HG03342 (cell line): ENCODE data around the gene CST7.
"Not testable (repeated sequence)": the region's sequence is repeated elsewhere in the genome, so short reads cannot be mapped to it uniquely, and the experiment has no call there.

ENCODE experiments used
- ATAC-seq: cut with Tn5 transposase; IDR thresholded peaks from one replicate; pipeline ENCODE4 v1.9.1; 2021; ENCODE audit warnings: mild to moderate bottlenecking, moderate library complexity; ENCODE audit not compliant: unreplicated experiment

Gene CST7

DNA sequence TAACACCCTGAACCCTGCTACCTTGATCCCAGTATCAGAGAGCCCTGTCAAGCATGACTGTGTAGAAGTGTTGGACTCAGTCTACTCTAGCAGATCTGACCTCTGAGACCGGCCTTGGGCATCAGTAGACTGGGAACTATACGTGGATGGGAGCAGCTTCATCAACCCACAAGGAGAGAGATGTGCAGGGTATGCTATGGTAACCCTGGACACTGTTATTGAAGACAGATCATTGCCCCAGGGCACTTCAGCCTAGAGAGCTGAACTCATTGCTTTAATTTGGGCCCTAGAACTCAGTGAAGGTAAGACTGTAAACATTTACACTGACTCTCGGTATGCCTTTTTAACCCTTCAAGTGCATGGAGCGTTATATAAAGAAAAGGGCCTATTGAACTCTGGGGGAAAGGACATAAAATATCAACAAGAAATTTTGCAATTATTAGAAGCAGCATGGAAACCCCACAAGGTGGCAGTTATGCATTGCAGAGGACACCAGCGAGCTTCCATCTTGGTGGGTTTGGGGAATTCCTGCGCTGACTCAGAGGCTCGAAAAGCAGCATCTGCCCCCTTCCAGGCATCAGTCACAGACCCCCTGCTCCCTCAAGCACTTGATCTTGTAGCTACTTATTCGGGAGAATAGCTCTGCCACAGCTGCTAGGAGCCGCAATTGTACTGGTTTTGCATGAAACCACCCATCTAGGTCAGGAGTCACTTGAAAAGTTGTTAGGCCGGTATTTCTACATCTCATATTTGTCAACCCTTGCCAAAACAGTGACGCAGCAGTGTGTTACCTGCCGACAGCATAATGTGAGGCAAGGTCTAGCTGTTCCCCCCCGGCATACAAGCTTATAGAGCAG lies 19.0 kb upstream of the CST7 start:
- ATAC-seq, result not testable (repeated sequence)

DNA sequence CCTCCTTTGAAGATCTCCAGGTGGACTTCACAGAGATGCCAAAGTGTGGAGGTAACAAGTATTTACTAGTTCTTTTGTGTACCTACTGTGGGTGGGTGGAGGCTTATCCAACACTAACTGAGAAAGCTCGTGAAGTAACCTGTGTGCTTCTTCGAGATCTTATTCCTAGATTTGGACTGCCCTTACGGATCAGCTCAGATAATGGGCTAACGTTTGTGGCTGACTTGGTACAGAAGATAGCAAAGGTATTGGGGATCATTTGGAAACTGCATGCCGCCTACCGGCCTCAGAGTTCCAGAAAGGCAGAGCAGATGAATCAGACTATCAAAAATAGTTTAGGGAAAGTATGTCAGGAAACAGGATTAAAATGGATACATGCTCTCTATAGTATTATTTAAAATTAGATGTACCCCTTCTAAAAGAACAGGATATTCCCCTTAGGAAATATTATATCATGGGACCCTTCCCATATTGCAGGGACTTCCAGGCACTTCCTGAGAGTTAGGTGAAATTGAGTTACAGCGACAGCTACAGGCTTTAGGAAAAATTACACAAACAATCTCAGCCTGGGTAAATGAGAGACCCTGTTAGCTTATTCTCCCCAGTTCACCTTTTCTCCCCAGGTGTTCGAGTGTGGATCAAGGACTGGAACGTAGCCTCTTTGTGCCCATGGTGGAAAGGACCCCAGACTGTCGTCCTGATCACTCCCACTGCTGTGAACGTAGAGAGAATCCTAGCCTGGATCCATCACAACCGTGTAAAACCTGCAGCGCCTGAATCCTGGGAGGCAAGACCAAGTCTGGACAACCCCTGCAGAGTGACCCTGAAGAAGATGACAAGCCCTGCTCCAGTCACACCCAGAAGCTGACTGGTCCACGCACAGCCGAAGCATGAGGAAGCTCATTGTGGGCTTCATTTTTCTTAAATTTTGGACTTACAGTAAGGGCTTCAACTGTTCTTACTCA lies 18.1 kb upstream of the CST7 start:
- ATAC-seq, result not testable (repeated sequence)

DNA sequence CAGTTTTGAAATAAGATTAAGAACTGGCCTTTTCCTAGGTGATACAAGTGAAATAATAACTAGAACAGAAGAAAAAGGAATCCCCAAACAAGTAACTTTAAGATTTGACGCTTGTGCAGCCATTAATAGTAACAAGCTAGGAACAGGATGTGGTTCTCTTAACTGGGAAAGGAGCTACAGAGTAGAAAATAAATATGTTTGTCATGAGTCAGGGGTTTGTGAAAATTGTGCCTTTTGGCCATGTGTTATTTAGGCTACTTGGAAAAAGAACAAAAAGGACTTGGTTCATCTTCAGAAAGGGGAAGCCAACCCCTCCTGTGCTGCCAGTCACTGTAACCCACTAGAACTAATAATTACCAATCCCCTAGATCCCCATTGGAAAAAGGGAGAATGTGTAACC lies 17.2 kb upstream of the CST7 start:
- ATAC-seq, result not testable (repeated sequence)

DNA sequence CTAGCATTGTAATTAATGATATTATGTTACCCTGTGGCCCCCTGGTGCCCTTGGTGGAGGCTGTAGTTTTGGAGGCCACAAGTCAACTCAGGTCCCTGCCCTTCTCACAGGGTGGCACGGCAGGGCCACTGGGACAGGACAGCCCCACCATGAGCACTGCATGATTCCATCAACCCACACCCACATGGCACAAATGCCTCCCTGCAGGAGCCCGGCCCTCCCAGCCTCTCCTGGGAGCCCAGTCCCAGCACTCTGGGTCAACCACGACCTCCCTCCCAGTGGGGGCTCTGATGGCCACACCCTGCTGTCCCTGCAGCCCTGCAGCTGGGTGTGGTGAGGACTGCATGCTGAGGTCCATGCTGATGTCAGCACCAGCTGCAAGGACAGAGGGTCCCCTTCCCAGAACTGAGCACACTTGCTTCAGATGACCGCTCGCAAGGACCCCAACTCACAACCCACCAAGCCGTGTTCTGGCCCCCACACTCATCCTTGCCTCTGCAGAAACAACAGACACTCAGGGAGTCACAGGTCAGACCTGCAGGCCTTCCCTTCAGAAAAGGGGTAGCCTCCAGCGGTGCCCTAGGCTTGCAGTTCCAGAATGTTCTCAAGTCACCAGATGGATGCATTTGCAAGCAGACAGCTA lies 15.7 kb upstream of the CST7 start:
- no peak for ATAC-seq

DNA sequence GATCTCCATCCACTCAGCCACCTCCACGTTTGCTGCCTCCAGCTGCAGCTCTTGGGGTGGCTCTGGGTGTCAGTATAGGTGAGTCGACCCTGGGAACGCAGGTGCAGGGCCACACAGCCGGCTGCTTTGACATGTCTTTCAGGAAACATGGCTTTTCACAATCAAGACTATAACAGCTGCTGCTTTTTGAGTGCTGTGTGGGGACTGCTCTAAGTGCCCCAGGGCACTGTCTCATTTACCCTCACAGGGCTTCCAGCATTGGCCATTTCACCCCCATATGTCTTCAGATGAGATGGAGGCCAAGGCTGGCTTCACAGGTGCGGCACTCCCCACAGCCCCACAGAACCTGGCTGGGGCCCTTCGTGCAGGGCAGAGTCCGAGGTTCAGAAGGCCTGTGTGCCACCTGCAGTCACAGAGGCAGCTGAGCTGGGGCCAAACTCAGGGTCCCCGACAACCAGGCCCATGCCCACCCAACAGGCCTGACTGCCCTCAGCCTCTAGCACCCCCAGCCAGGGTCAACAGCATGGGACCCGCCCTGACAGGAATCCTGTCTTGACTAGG lies 14.9 kb upstream of the CST7 start:
- no peak for ATAC-seq

DNA sequence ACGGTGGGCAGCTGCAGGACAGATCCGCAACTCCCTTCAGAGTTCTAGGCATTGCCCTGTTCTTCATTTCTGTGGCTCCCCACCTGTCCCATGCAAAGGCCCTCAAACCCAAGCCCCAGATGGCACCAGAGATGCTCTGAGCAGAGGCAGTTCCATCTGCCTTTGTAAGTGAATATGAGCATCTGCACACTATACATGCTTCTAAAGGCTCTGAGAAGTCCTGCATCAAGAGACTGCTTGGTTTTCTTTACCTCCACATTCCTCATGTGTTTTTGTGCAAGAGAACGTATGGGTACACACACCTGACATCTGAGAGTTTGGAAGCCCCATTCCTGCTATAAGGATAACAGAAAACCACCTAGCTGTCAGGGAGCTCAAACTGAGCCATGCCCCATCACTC lies 14.4 kb upstream of the CST7 start:
- ATAC-seq, result no peak

DNA sequence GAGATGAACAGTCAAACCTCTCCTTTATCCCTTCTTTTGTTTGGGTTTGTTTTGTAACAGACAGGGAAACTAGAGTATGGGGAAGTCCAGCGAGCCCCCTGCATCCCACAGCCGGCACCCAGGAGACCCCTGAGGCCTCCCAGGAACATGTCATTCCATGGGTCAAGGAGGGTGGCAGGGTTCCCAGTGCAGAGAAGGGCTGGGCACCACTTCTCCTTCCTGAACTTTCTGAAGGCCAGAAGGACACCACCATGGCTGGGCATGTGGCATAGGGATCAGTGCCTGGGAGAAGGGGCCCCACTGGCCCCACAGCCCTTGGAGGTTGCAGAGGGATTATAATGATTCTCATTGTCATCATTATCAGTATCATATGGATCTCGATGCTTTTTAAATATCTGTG lies 13.9 kb upstream of the CST7 start:
- no peak for ATAC-seq

DNA sequence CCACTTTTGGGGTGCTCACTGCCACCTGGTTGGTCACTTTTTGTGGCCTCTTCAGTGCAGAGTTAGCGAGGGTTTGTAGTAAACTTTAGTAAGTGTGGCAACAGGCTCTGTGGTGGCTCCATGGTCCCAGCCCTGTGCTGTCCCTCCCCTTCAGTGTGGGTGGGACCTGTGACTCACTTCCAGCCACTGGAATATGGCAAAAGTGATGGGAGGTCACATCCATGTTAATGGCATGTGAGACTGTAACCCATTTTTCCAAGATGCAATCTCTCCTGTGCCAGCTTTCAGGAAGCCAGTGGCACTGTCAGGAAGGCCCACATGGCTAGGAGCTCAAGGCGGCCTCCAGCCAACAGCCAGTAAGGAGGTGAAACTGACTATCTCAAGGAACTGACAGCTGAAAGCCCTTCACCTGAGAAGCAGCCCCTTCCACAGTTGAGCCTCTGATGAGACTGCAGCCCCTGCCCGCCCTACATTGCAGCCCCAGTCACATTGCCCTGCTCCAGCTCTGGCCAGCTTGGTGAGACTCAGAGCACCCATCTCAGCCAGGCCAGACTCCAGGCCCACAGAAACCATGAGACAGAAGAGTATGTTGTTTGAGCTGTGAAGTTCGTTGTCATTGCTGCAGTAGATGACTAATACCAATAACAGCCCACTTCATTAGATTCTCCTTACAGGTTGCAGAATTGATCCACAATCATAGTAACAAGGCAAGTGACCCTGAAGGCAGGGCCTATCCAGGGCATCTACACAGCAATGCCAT lies 13.1 kb upstream of the CST7 start:
- ATAC-seq, result no peak

DNA sequence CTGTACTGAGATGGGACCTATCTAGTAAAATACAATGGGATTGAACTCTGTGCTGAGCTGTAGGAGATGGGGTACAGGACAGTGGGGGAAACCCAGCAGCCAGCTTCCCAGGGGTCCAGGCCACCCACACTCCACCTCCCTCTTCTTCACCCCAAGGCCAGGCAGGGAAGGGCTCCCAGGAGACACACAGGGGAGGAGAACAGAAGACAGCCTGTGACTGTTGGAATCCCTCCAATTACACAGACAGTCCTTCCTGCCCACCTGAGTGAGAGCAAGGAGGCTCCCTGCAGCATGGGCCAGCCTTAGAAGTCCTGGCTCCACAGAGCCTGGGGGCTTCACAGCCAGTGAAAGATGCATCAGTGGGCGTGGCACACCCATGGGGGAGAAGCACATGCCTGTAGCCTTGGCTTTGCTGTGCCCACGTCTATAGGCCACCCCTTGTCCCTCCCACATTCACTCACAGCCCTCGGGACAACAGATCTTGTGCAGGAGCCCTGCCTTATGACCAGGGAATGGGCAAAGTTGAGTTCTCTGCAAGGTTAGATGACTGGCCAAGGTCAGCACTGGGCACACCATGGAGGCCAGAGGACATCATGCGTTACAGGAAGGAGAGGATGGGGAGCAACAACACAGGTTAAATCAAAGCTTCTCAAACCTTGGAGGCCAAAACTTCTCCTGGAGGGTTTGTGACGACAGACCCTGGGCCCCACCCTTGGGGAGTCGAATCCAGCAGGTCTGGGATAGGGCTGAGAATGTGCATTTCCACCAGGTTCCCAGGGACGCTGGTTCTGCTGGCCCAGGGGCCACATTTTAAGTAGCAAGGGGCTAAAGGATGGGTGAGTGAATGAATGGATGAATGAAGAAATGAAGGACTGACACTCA lies 12.3 kb upstream of the CST7 start:
- no peak for ATAC-seq

DNA sequence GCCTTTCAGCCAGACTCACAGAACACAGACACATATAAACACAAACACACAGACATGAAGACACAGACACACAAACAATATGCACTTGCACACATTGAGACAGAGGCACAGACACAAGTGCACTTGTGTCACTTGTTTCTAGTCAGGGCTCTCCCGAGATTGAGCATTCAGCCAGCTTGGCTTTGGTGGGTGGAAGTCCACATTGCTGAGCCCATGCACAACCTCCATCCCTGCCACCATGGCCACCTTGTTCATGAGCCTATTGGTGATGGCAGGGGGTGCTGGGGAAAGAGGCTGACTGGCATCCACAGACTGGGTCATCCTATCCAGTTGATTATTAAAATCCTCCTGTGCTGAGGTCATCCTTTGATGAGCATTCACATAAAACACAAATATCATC lies 11.5 kb upstream of the CST7 start:
- no peak for ATAC-seq

DNA sequence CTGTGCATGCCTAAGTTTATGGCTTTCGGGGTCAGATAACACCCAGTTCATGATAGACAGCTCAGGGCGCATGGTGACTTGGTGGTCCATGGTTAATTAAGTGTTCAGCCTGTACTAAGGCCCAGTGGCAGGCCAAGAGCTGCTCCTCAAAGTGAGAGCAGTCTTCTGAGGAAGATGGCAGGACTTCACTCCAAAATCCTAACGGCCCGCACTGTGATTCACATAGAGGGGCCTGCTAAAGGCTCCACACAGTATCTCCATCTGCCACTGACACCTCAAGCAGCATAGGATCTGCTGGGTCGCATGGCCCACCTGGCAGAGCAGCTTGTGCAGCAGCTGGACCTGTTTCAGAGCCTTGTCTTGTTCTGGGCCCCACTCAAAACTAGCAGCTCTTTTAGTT lies 10.6 kb upstream of the CST7 start:
- ATAC-seq, result no peak

DNA sequence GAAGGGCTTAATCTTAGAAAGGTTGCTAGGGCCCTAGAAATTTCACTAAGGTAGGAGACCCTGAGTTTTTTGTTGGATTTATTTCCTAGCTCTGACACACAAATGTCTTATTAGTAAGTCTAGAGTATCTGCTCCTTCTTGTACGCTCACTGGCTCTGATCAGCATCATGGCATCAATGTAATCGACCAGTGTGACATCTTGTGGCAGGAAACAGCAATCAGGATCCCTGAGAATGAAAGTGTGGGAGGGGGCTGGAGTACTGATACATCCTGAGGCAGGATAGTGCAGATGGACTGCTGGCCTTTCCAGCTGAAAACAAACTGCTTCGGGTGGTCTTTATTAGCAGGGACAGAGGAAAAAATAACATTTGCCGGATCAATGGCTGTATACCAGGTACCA lies 10.0 kb upstream of the CST7 start:
- ATAC-seq, result no peak

DNA sequence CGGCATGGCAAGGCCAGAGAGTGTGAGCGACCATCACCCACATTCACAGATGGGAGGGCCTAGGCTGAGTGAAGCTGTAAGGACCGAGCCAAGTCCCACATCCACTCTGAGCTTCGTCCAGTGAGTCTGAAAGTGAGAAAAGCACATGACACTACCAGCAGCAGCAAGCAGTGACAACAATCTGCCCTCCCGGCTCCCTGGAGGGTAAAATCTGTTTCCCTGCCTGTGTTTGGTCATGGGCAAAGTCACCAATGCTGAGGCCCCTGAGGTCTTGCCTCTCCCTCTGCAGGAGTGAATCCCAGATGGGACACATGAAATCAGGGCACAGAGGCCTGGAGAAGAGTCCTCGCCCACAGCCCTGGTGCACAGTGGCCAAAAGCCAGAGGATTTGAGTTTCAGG lies 6.4 kb upstream of the CST7 start:
- no peak for ATAC-seq

DNA sequence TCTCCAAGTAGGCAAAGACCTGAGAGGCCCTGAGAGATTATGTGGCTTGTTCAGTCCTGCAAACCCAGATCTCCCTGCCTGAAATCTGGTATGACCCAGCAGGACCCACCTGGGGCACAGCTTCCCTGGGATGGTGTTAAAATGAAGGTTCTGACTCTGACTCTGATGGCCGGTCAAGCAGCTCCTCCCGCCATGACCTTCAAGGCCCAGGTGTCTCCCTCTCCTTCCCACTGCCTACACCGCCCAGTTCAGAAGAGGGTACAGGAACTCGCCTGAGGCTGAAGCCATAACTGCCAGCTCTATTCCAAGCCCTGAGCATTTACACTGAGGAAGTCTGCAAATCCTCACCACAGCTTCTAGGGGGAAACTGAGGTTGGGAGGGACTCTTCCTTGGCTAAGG lies 5.9 kb upstream of the CST7 start:
- no peak for ATAC-seq

DNA sequence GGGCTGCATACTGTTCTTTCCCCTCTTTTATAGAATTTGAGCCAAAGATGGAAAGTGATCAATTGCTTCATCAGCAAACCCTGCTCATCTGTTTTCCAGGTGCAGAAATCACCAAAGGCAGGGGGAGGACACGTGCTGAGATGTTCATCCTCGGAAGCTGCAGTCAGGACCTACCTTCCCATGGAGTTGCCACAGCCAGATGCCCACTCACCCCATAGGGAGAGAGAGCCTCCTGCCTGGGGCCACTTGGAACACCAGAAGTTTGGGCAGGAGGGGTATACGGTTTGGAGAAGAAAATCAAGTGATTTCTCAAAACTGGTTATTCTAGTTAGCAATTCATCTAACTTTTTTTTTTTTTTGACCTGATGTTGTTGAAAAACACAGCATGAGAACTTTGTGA lies 5.3 kb upstream of the CST7 start:
- ATAC-seq, result no peak

DNA sequence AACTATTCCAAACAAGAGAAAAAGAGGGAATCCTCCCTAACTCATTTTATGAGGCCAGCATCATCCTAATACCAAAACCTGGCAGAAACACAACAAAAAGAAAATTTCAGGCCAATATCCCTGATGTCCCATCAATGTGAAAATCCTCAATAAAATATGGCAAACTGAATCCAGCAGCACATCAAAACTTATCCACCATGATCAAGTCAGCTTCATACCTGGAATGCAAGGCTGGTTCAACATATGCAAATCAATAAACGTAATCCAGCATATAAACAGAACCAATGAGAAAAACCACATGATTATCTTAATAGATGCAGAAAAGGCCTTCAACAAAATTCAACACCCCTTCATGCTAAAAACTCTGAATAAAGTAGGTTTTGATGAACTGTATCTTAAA lies 2.7 kb upstream of the CST7 start:
- not testable (repeated sequence) for ATAC-seq

DNA sequence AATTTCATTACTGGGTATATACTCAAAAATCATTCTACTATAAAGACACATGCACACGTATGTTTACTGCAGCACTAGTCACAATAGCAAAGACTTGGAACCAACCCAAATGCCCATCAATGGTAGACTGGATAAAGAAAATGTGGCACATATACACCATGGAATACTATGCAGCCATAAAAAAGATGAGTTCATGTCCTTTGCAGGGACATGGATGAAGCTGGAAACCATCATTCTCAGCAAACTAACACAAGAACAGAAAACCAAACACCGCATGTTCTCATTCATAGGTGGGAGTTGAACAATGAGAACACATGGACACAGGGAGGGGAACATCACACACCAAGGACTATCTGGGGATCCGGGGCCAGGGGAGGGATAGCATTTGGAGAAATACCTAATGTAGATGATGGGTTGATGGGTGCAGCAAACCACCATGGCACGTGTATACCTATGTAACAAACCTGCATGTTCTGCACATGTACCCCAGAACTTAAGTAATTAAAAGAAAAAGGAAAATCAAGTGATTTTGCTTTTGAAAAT lies 602 bp upstream of the CST7 start:
- not testable (repeated sequence) for ATAC-seq

DNA sequence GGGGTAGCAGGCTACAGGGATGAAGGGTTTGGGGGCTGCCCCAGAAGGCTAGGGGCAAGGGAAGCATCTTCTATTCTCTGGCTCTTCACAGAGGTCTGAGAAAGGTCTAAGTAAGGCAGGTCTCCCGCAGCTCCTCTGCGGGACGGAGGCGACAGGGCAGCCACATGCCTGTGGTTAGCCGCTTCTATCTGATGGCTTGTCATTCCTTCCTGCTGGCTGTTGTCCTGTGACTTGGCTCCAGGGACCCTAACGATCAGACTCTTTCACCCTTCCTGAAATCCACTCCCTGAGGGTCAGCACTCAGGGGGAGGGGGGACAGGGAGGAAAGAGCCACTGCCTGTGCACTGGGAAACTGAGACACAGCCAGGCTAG lies 673 bp downstream of the CST7 start:
- no peak for ATAC-seq

DNA sequence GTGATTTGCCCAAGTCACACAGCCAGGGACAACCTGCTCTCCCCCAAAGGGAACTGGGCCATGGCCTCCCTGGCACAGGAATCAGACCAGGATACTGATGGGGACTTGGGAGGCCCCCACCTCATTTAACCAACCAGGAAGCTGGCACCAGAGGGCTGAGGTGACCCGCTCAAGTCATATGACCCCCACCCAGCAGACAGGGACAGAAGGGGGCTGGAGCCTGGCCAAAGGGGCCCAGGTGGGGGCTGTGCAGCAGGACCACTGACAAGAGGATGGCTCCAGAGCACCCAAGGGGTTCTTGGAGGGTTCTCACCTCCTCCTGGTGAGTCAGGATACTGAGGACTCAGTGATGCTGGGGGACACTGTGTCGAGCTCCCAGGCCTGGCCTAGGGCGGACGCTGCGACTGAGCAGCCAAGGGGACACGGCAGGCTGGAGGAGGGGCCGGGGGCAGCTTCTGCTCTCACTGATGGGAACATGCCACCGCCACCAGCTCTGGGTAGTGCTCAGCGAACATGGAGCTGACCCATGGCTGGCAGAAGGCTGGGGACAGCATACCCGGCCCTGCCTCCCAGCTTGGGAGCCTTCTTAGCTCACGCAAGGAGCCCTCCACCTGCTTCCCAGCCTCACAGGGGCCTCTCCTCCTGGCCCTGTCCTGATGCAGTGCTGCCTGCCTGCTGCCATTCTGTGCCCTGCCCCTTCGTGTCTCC lies 1.2 kb downstream of the CST7 start:
- no peak for ATAC-seq
